ENCODE results near the gene GMDS. TPM values are rescaled to one million over a fixed set of nuclear protein-coding genes. Genes with fewer than 3 reads are reported as not detected.

The GMDS gene
- polyA plus RNA-seq, 4 donors: 63.3 to 87.8 (median 71.6) TPM

DNA sequence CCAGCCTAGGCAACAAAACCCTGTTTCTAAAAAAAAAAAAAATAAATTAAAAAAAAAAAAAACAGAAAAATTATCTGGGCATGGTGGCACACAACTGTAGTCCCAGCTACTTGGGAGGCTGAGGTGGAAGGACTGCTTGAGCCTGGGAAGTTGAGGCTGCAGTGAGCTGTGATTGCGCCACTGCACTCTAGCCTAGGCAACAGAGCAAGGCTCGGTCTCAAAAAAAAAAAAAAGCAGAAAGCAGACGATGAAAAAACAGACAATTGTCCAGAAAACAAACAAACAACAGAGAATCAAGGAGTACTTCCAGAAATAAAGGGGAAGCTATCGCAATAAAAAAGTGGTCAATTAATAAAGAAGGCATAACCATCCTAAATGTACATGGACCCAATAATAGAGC, 229.4 kb downstream of the GMDS start:
- DNase-seq (ENCODE audit: low read depth in 4 of 4, low spot score in 2 of 4): no peak

DNA sequence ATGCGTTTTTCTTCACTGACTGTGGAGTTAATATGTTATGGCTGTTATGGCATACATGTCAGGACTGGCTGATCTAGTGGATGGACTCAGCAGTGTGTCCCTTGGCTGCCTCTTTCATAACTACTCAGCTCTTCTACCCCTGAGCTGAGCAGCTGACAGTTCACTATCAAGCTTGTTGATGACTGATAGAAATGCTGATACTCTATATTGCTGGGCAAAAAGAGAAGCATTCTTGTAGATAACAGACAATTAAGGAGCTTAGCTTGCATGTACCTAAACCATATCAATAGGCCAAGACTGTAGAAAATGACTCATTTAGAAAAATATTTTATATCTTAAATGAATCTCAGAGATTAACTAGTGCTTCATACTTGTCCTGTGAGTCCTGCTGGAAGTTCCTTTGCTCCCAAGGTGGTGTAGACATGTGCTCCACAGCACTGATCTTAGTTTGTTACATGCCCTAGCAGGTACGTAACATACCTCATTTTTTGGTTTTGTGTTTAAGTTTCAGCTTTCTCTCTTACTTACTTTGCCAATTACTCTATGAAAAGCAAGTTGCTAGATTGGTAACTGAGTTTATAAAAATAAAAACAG, 236.9 kb downstream of the GMDS start:
- DNase-seq (ENCODE audit: low read depth in 4 of 4, low spot score in 2 of 4): no peak

DNA sequence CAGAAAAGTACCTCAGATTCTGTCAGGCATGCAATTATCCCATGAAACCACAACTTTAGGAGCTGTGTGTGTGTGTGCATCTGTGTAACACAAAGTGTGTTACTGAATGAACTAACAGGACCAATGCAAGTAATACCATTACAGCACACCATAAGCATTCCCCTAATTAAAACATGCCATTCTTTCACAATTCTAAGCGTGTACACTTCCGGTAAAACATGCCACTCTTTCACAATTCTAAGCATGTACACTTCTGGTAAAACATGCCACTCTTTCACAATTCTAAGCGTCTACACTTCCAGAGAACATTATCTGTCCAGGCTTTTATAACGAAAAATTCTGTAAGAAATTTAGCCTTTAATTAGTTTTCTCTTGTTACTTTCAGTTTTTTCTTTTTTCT, 238.2 kb downstream of the GMDS start:
- no peak for DNase-seq (ENCODE audit: low read depth in 4 of 4, low spot score in 2 of 4)

DNA sequence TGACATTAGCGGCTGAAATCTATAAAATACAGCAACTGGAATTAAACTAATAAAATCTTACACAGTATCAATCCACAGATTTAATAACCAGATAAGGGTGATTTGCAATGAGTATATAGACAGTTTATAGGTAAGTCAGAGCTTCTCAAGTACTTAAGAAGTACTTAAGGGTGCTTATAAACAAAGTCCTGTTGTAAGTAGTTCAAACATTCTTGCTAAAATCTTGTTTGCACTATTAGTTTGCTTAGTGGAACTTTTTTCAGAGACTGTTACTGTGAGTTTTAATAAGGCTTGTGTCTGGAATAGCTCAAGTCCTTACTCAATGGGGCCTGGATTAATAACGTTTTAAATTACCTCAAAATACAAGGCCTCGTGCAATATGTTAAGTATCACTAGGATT, 240.5 kb downstream of the GMDS start:
- DNase-seq (ENCODE audit: low read depth in 4 of 4, low spot score in 2 of 4): no peak

DNA sequence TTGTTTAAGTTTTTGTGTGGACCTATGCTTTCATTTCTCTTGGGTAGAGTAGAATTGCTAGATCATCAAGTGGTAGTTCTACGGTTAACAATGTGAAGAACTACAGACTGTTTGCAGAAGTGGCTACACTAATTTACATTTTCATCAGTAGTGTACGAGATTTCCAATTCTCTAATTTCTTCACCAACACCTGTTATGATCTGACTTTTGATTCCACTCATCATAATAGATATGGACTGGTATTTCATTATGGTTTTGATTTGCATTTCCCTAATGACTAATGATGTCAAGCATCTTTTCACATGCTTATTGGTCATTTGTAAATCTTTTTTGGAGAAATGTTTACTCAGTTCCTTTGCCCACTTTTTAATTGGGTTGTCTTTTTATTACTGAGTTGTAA, 244.4 kb downstream of the GMDS start:
- DNase-seq (ENCODE audit: low read depth in 4 of 4, low spot score in 2 of 4): no peak

DNA sequence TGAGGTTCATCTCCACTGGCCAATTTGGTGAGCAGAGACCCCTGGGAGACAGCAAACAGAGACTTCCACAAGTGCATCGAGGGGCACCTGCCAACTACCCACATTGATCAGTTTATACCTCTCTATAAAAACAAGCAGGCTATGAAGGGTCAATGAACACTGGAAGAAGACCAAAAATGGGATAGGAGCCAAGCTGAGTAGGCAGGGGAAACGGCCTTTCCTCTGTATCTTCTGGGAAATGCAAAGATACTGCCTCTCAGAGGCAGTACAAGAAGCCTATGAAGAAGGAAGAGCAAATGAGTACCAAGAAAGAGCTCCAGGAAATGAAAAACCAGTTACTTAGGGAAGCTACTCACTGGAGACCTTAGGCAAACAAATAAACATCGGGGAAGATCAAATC, 247.7 kb downstream of the GMDS start:
- DNase-seq (ENCODE audit: low read depth in 4 of 4, low spot score in 2 of 4): no peak

DNA sequence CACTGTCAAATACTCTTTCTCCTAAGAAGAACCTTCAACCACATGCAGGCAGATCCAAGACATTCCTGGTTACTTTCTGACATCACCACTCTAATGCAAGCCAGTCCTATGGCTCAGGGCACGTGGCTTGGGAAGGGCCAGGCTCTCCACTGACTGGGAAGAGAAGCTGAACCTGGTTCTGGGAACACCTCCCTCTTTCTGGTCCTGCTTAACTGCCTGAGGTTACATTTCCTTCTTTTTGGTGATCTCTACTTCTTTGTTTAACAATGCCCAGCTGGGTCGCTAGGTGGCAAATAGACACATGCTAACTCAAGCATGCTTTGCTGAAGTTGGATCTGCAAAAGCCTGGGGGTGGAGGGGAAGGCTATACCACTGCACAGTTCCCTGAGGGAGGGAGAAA, 249.8 kb downstream of the GMDS start:
- DNase-seq (ENCODE audit: low read depth in 4 of 4, low spot score in 2 of 4): no peak

DNA sequence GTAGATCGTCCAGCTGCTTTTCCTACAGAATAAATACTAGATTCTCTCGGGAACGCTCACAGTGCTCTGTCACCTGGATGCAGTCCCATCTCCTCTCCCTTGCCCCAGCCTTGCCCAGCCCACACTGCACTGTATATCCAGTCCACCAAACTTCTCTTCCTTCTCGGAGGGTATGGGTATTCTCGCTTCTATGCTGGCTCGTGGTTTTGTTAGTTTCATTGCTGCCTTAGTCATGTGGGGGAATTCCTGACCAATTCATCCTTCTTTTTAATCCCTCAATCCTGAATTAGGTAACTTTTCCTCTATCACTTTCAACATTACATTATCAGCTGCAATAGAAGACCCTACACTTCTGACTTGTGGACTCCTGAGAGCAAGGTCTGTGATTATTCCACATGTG, 252.4 kb downstream of the GMDS start:
- no peak for DNase-seq (ENCODE audit: low read depth in 4 of 4, low spot score in 2 of 4)

DNA sequence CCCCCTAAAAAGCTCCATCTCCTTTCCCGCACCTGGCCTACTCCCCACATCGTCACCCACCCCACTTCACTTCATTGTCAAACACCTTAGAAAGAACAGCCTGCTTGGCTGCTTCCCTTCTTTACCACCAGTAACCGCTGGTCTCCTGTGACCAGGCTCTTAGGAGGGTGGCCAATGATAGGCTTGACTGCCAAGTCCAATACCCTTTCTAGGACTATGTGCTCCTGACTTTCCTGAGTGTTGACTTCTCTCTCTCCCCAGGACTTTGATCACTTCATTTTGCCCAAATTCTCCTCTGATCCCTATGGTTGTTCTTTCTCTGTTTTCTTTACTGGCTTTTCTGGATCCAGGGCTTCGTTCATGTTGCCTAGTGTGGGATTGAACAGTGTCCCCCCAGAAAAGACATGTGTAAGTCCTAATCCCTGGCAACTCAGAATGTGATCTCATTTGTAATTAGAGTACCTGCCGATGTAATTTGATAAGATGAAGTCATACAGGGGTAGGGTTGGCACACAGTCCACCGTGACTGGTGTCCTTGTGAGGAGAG, 254.0 kb downstream of the GMDS start:
- DNase-seq (ENCODE audit: low read depth in 4 of 4, low spot score in 2 of 4): no peak

DNA sequence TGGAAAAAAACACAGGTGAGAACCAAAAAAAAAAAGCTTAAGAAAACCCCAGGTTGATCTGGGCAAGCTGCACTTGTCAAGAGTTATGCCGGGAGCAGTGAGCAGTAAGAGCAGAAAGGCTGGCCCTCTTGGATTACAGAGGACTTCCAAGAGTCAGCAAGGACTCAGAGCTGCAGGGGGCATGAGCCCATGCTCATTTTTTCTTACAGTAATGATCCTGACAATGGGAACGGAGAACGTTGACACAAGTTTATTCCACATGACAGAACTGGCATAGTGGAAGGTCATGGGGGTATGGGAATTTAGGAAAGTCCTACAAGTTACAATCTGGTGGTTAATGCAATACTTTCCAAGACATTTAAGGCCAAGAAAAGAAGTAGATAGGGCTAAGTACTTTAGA, 256.6 kb downstream of the GMDS start:
- no peak for DNase-seq (ENCODE audit: low read depth in 4 of 4, low spot score in 2 of 4)

DNA sequence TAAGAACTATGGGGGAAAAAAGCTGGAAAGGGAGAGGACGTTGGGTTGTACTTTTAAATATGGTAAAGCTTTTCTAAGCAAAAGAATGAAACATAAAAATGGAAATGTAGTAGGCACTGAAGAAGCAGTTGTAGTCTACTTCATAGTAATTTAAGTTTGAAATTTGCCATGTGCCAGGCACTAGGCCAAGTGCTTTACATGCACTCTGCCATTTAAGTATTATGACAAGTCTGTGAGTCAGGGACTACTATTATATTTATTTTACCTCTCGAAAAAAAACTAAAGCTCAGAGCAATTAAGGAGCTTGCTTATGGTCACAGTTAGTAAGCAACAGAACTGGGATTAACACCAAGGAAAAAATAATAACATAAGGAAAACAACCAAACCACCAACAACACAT, 257.8 kb downstream of the GMDS start:
- no peak for DNase-seq (ENCODE audit: low read depth in 4 of 4, low spot score in 2 of 4)

DNA sequence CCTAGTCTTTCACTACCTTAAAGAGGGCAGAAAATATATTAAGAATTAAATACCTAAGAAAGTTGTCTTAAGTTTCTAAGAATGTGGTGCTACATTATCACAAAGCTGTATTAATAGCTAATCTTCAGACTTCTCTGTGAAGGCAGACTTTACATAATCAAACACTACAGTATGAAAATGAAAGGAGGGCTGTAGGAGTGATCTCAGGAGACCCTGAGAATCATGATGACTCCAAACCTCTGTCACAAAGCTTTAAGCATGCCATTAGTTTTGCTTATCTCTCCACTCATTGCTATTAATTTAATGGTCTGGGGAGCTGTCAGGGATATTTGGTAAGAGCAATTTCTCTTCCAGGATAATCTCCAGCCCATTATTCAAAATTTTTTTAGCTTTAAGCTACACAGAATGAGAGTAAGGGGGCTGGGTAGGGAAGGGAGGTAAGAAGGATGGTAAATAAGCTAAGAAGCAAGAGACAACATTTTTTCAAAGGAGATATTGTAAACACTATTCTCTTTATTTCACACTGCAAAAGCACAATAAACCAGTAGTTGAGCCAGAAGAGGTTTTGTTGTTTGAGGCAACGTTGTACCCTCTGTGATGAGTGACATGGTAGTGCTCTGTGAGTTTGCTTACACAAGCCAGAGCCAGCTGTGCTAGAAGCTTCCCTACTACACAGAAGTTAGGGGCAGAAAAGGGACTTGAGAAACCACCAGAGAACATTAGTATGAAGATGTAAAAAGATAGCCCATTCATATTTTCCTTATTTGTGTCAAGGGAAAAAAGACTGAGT, 258.8 kb downstream of the GMDS start:
- no peak for DNase-seq (ENCODE audit: low read depth in 4 of 4, low spot score in 2 of 4)

DNA sequence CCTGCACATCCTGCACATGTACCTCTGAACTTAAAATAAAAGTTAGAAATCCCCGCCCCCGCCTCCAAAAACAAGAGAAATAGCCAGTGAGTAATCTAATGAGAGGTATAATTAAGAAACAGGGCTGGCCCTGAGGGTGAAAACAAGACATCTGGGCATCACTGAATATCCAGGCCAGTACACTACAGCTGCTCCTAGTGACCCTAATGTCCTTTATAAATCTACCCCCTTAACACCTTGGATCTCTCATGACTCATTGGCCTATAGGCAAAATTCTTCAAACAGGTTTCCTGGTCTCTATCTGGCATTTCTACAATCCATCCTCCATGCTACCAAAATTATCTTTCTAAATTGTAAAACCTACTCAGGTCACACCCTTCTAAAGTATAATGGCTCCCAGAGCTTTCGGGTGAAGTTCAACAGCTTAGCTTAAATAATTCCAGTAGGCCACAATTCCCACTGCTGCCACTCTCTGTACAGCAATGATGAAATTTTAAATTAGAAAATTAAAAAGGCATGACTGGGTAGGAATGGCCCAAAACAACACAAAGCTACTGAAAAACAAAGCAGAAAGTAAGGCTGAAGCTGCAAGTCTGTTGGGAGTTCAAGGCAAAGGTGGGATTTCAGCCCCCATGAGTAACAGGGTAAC, 260.9 kb downstream of the GMDS start:
- no peak for DNase-seq (ENCODE audit: low read depth in 4 of 4, low spot score in 2 of 4)

DNA sequence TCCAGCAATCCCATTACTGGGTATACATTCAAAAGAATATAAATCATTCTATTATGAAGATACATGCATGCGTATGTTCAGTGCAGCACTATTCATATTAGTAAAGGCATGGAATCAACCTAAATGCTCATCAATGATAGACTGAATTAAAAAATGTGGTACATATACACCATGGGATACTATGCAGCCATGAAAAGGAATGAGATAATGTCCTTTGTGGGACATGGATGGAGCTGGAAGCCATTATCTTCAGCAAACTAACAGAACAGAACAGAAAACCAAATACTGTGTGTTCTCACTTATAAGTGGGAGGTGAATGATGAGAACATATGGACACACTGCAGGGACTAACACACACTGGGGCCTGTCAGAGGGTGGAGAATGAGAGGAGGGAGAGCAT, 261.6 kb downstream of the GMDS start:
- DNase-seq (ENCODE audit: low read depth in 4 of 4, low spot score in 2 of 4): no peak

DNA sequence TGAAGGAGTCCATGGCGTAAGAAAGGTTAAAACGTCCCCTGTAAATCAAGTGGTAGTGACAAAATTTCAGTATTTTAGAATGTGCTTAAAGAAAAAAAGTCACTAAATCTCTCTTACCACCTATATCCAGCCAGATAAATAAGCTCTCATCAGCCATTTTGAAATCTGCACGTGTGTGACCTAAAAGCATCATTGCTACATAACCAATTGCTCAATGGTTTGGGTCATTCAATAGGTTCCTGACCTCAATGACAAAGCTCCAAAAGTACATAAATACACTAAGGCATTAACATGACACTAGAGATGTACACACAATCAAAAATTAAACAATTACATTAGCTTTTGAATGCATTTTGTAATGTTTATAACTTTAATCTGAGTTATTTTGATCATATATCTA, 272.4 kb downstream of the GMDS start:
- no peak for DNase-seq (ENCODE audit: low read depth in 4 of 4, low spot score in 2 of 4)

DNA sequence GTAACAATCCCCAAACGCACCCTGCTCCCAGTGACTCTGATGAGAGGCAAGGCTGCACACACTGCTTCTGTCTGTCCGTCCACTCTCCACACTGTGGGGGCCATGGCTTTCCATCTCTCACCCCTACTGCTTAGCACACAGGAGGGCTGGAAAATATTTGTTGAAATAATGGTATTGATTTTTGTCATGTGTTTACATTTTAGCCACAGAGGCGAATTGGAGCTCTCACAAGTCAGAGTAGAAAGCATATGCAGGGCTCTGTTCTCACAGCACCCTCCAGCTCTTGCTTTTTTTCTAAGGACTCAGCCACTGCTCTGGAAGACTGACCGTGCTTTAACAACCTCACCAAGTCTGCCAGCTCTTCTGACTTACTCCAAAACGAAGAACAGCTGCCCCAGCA, 273.8 kb downstream of the GMDS start:
- DNase-seq (ENCODE audit: low read depth in 4 of 4, low spot score in 2 of 4): no peak

DNA sequence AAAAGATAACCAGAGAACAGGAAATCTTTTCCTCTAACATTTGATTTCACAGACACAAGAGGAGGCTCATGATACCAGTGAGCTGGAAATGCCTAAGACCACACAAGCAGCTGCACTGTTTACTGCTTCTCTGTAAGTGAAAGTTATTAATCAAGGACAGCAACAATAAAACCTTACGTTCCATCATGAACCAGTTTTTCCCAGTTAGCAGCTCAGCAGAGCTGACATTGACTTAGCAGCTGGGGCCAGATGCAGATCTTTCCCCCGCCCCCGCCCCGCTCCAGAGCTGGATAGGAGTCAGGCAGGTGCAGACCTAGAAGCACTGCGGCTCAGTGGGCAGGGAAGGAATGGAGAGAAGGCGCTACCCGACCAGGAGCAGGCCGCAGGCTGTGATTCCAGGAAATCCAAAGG, 275.2 kb downstream of the GMDS start:
- DNase-seq (ENCODE audit: low read depth in 4 of 4, low spot score in 2 of 4): peak in 2 of 4 donors; percentile 36 to 38

DNA sequence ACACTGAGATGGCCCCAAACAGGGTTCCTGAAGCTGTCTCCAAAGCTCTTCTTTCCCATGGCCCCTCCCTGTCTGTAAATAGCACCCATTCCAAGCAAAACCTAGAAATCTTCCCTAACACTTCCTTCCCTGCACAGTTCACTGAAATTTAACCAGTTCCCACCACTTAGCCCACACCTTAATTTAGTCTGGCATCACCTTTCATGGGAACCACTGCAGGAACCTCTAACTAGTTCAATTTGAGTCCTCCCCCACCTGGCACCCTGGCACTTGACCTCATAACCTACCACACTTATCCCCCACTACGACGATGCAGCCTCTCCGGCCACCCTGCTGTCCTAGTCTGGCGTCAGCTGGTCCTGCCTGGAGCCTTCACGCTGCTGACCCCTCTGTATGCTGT, 278.7 kb downstream of the GMDS start:
- DNase-seq (ENCODE audit: low read depth in 4 of 4, low spot score in 2 of 4): no peak

DNA sequence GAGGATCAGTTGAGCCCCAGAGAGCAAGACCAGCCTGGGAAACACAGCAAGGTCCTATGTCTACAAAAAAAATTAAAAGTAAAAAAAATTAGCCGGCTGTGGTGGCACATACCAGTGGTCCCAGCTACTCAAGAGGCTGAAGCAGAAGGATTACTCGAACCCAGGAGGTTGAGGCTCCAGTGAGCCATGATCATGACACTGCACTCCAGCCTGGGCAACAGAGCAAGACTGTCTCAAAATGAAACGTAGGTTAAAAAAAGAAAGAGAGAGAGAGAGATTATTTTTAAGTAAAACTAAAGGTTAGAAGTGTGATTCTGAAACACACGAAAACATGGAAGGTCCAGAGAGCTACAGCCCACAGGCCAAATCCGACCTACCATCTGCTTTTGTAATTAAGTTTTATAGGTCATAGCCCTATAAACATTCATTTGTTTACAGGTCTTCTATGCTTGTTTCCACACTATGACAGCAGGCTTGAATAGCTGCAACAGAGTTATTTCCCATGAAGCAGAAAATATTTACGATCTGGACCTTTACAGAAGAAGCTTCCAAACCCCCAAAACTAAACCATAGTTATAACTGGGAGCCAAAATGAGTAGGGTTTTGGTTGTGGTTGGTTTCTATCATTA, 279.7 kb downstream of the GMDS start:
- no peak for DNase-seq (ENCODE audit: low read depth in 4 of 4, low spot score in 2 of 4)

DNA sequence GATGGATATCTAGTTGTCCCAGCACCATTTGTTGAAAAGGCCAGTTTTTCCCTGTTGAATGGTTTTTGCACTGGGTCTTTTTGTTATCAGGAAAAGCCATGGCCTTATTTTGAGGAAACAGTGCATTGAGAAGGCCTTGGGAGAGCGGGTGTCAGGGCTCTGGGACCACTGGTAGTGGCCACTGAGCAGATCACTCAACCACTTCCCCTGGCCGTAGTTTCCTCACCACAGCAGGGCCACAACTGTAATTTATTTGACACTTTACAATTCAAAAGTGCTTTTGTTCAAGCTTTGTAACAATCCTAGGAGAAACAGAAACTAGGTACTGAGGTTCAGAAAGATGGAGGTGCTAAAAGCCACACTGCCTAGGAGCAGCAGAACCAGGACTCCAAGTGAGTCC, 281.8 kb downstream of the GMDS start:
- no peak for DNase-seq (ENCODE audit: low read depth in 4 of 4, low spot score in 2 of 4)

DNA sequence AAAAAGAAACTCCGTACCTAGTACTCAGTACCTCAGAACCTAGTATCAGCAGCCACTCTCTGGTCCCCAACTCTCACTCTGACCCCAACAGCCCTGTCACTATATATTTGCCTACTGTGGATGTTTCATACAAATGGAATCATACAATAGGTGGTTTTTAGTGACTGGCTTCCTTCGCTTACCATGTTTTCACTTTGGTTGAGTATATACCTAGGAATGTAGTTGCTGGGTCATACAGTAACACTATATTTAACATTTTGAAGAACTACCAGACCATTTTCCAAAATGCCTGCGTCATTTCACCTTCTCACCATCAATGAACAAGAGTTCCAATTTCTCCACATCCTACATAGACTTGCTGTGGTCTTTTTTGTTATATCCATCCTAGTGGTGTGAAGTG, 283.2 kb downstream of the GMDS start:
- DNase-seq (ENCODE audit: low read depth in 4 of 4, low spot score in 2 of 4): no peak

All from left renal cortex interstitium (tissue), 4 donors.